Smooth muscle cell (in vitro differentiated cells): ENCODE results near the gene EMC9. TPM values are rescaled to one million over a fixed set of nuclear protein-coding genes. Genes with fewer than 3 reads are reported as not detected.
A peak's percentile ranks its signal among the peaks of the same experiment; 100 is the strongest.

Experiments
- DNase-seq: peaks from one replicate; lab custom pipeline; 2025; ENCODE audit not compliant: unreplicated experiment; lab: John Stamatoyannopoulos, UW
- H2AFZ ChIP-seq: fragments of 200-600 bp; sonication (generic); 2 replicates; pipeline ENCODE4 v1.6.0; 2016; ENCODE audit warnings: antibody characterized with exemption, low read depth, mild to moderate bottlenecking
- H3F3A ChIP-seq: fragments of 200-600 bp; sonication (generic); 2 replicates; pipeline ENCODE4 v1.6.0; 2017; ENCODE audit warnings: antibody characterized with exemption, low read depth
- H3K27ac ChIP-seq: fragments of 200-600 bp; sonication (generic); 2 replicates; pipeline ENCODE4 v1.5.1; 2016; ENCODE audit warnings: low read depth, mild to moderate bottlenecking
- H3K27me3 ChIP-seq: fragments of 200-600 bp; sonication (generic); 2 replicates; pipeline ENCODE4 v1.6.1; 2016; ENCODE audit warnings: low read depth, mild to moderate bottlenecking
- H3K36me3 ChIP-seq: fragments of 200-600 bp; sonication (generic); 2 replicates; pipeline ENCODE4 v1.5.1; 2016; ENCODE audit warnings: low read depth
- H3K4me1 ChIP-seq: fragments of 200-600 bp; sonication (generic); 2 replicates; pipeline ENCODE4 v1.5.1; 2016; ENCODE audit warnings: low read depth
- H3K4me2 ChIP-seq: fragments of 200-600 bp; sonication (generic); 2 replicates; pipeline ENCODE4 v1.6.0; 2016; ENCODE audit warnings: mild to moderate bottlenecking
- H3K4me3 ChIP-seq: fragments of 200-600 bp; sonication (generic); 2 replicates; pipeline ENCODE4 v1.5.1; 2016; ENCODE audit warnings: mild to moderate bottlenecking
- H3K79me2 ChIP-seq: fragments of 200-600 bp; sonication (generic); 2 replicates; pipeline ENCODE4 v1.6.0; 2016; ENCODE audit warnings: low read depth, mild to moderate bottlenecking
- H3K9ac ChIP-seq: fragments of 200-600 bp; sonication (generic); 2 replicates; pipeline ENCODE4 v1.6.0; 2016; ENCODE audit warnings: low read depth
- H3K9me3 ChIP-seq: fragments of 200-600 bp; sonication (generic); replicated peaks from 2 replicates; pipeline ENCODE4 v1.5.1; 2016; ENCODE audit warnings: low read depth
- H4K20me1 ChIP-seq: fragments of 200-600 bp; sonication (generic); 2 replicates; pipeline ENCODE4 v1.6.0; 2016; ENCODE audit warnings: low read depth
- CTCF ChIP-seq: fragments of 200-600 bp; sonication (generic); IDR thresholded peaks from 2 replicates; pipeline ENCODE4 v1.5.1; 2017; ENCODE audit warnings: borderline replicate concordance, mild to moderate bottlenecking, antibody characterized with exemption; ENCODE audit not compliant: insufficient read depth, poor library complexity, severe bottlenecking
- WGBS: methylation state at CpG from one replicate; pipeline ENCODE4 v1.1.7; 2016; ENCODE audit warnings: low lambda C conversion rate; 5-methylcytosine and 5-hydroxymethylcytosine counted together
- microRNA-seq: library from miRNA; unstranded; fragments of <30 nt; microRNA quantifications from one replicate; pipeline ENCODE4, GENCODE V29; 2016; ENCODE audit warnings: borderline number of aligned reads
- polyA plus RNA-seq: library from polyadenylated mRNA; unstranded; fragments of >200 nt; fragmentation: Nextera tagmentation; extraction: Ambion mirVana; gene quantifications from 2 replicates; pipeline ENCODE4 v1.2.1, GENCODE V29; 2016
- small RNA-seq: library from RNA; depleted of rRNA; stranded (forward); fragments of <200 nt; gene quantifications from one replicate; pipeline ENCODE3, GENCODE V24; 2014
- total RNA-seq: library from RNA; depleted of rRNA; stranded (reverse); fragments of >200 nt; gene quantifications from 2 replicates; pipeline ENCODE4 v1.2.3, GENCODE V29; 2014

Gene EMC9
- total and polyA plus RNA-seq, 2 experiments from 2014 or later = 6.3 to 11.9 TPM

GRCh38 chr14:24092505-24093206 is 48.7 kb downstream of the EMC9 start:
- no peak overlapping the region for H3K4me2 ChIP-seq
- H3K27ac ChIP-seq = no peak overlapping the region
- WGBS = 84% methylated on average over 4 of the region's 4 CpGs
- no peak overlapping the region for H2AFZ ChIP-seq
- TF ChIP-seq CTCF = no peak
- H3K36me3 ChIP-seq = no peaks in the 10 kb centered on the region
- no peaks in the 10 kb centered on the region for H3K9me3 ChIP-seq
- no peaks in the 10 kb centered on the region for H4K20me1 ChIP-seq
- H3K27me3 ChIP-seq = no peaks in the 10 kb centered on the region
- no peaks in the 10 kb centered on the region for H3F3A ChIP-seq
- no peak for DNase-seq
- peaks cover 15% of the 10 kb centered on the region for H3K79me2 ChIP-seq
- H3K9ac ChIP-seq = no peak overlapping the region
- H3K4me1 ChIP-seq = peaks cover 9% of the 10 kb centered on the region
- no peak overlapping the region for H3K4me3 ChIP-seq

GRCh38 chr14:24092110-24092504 is 49.3 kb downstream of the EMC9 start:
- H3K9ac ChIP-seq = no peak overlapping the region
- no peak overlapping the region for H3K4me3 ChIP-seq
- no peak for TF ChIP-seq CTCF
- H3K79me2 ChIP-seq = peaks cover 15% of the 10 kb centered on the region
- peaks cover 9% of the 10 kb centered on the region for H3K4me1 ChIP-seq
- no peaks in the 10 kb centered on the region for H4K20me1 ChIP-seq
- H3K27me3 ChIP-seq = no peaks in the 10 kb centered on the region
- H3K9me3 ChIP-seq = no peaks in the 10 kb centered on the region
- no peaks in the 10 kb centered on the region for H3K36me3 ChIP-seq
- H3K4me2 ChIP-seq = no peak overlapping the region
- H3F3A ChIP-seq = no peaks in the 10 kb centered on the region
- H2AFZ ChIP-seq = no peak overlapping the region
- DNase-seq = no peak
- no peak overlapping the region for H3K27ac ChIP-seq

GRCh38 chr14:24089890-24090289 is 51.5 kb downstream of the EMC9 start:
- H3K4me2 ChIP-seq = no peak overlapping the region
- TF ChIP-seq CTCF = no peak
- H3K27me3 ChIP-seq = no peaks in the 10 kb centered on the region
- WGBS = 89% methylated on average over 5 of the region's 6 CpGs
- no peak overlapping the region for H2AFZ ChIP-seq
- no peak overlapping the region for H3K9ac ChIP-seq
- no peaks in the 10 kb centered on the region for H3F3A ChIP-seq
- H3K27ac ChIP-seq = no peak overlapping the region
- no peaks in the 10 kb centered on the region for H3K36me3 ChIP-seq
- no peaks in the 10 kb centered on the region for H4K20me1 ChIP-seq
- DNase-seq = no peak
- H3K4me3 ChIP-seq = no peak overlapping the region
- peaks cover 4% of the 10 kb centered on the region for H3K4me1 ChIP-seq
- no peaks in the 10 kb centered on the region for H3K79me2 ChIP-seq
- no peaks in the 10 kb centered on the region for H3K9me3 ChIP-seq

Small RNAs within 50 kb of the gene (microRNA-seq; reads per million reads assigned to microRNA genes)
- gene MIR7703 = not detected

Small RNAs within 50 kb of the gene (small RNA-seq; reads per million reads assigned to genes)
- gene AL136295.4 (0.11 reads per million), gene IPO4 (0.42 reads per million, percentile 13 among the genes with 10 or more reads in this experiment), gene IRF9 (0.82 reads per million, percentile 26 among the genes with 10 or more reads in this experiment), gene RNA5SP383 (0.21 reads per million)

Other genes with a start within 250 kb of the EMC9 start
Only the 30 nearest of the 31 such genes appear.
- gene DHRS4, start 187.8 kb downstream of the EMC9 start, total RNA-seq = 16.7 and 33.1 TPM in 2 replicates
- gene DHRS4, start 187.8 kb downstream of the EMC9 start, polyA plus RNA-seq = 30.9 and 37.4 TPM in 2 replicates
- gene DHRS4L2, start 152.7 kb downstream of the EMC9 start, total RNA-seq = 8.2 and 10.6 TPM in 2 replicates
- 21.5 and 26.0 TPM in 2 replicates for gene DHRS4L2, start 152.7 kb downstream of the EMC9 start, polyA plus RNA-seq
- gene CARMIL3, start 89.6 kb downstream of the EMC9 start, total RNA-seq = 0.04 TPM in 1 of 2 replicates, not detected in the other
- 0.11 TPM in 1 of 2 replicates, not detected in the other for gene CARMIL3, start 89.6 kb downstream of the EMC9 start, polyA plus RNA-seq
- gene CPNE6, start 70.0 kb downstream of the EMC9 start, total RNA-seq = not detected in 2 replicates
- not detected in 2 replicates for gene CPNE6, start 70.0 kb downstream of the EMC9 start, polyA plus RNA-seq
- 21.5 and 25.6 TPM in 2 replicates for gene PCK2, start 47.3 kb downstream of the EMC9 start, total RNA-seq
- 40.4 and 46.1 TPM in 2 replicates for gene PCK2, start 47.3 kb downstream of the EMC9 start, polyA plus RNA-seq
- gene DCAF11, start 26.8 kb downstream of the EMC9 start, total RNA-seq = 43.6 and 46.1 TPM in 2 replicates
- 31.8 and 39.3 TPM in 2 replicates for gene DCAF11, start 26.8 kb downstream of the EMC9 start, polyA plus RNA-seq
- 0.18 and 1.9 TPM in 2 replicates for gene NRL, start 26.6 kb downstream of the EMC9 start, total RNA-seq
- 1.3 and 2.6 TPM in 2 replicates for gene NRL, start 26.6 kb downstream of the EMC9 start, polyA plus RNA-seq
- gene FITM1, start 10.9 kb downstream of the EMC9 start, total RNA-seq = 2.7 TPM in 1 of 2 replicates, not detected in the other
- gene FITM1, start 10.9 kb downstream of the EMC9 start, polyA plus RNA-seq = 0.31 and 1.1 TPM in 2 replicates
- 41.4 and 49.4 TPM in 2 replicates for gene PSME1, start 5.4 kb downstream of the EMC9 start, total RNA-seq
- 94.1 and 114 TPM in 2 replicates for gene PSME1, start 5.4 kb downstream of the EMC9 start, polyA plus RNA-seq
- 40.7 and 53.2 TPM in 2 replicates for gene PSME2, start 5.0 kb upstream of the EMC9 start, total RNA-seq
- 164 and 166 TPM in 2 replicates for gene PSME2, start 5.0 kb upstream of the EMC9 start, polyA plus RNA-seq
- 39.3 and 74.8 TPM in 2 replicates for gene RNF31, start 5.9 kb upstream of the EMC9 start, total RNA-seq
- gene RNF31, start 5.9 kb upstream of the EMC9 start, polyA plus RNA-seq = 23.3 and 25.4 TPM in 2 replicates
- gene IRF9, start 19.7 kb upstream of the EMC9 start, total RNA-seq = 38.2 and 42.7 TPM in 2 replicates
- 42.0 and 58.3 TPM in 2 replicates for gene IRF9, start 19.7 kb upstream of the EMC9 start, polyA plus RNA-seq
- gene REC8, start 30.5 kb upstream of the EMC9 start, total RNA-seq = 5.7 and 9.3 TPM in 2 replicates
- gene REC8, start 30.5 kb upstream of the EMC9 start, polyA plus RNA-seq = 16.8 and 26.7 TPM in 2 replicates
- 14.7 and 82.6 TPM in 2 replicates for gene IPO4, start 47.2 kb upstream of the EMC9 start, total RNA-seq
- 20.5 and 26.6 TPM in 2 replicates for gene IPO4, start 47.2 kb upstream of the EMC9 start, polyA plus RNA-seq
- 66.6 and 72.1 TPM in 2 replicates for gene TM9SF1, start 53.9 kb upstream of the EMC9 start, total RNA-seq
- 86.5 and 95.8 TPM in 2 replicates for gene TM9SF1, start 53.9 kb upstream of the EMC9 start, polyA plus RNA-seq
- 0.85 TPM in 1 of 2 replicates, not detected in the other for gene TSSK4, start 64.1 kb upstream of the EMC9 start, total RNA-seq
- 0.89 and 1.3 TPM in 2 replicates for gene TSSK4, start 64.1 kb upstream of the EMC9 start, polyA plus RNA-seq
- 29.7 and 32.5 TPM in 2 replicates for gene CHMP4A, start 71.9 kb upstream of the EMC9 start, total RNA-seq
- gene CHMP4A, start 71.9 kb upstream of the EMC9 start, polyA plus RNA-seq = 46.8 and 63.9 TPM in 2 replicates
- 31.0 and 33.0 TPM in 2 replicates for gene MDP1, start 74.5 kb upstream of the EMC9 start, total RNA-seq
- 36.8 and 42.3 TPM in 2 replicates for gene MDP1, start 74.5 kb upstream of the EMC9 start, polyA plus RNA-seq
- gene NEDD8, start 90.8 kb upstream of the EMC9 start, total RNA-seq = 209 and 211 TPM in 2 replicates
- gene NEDD8, start 90.8 kb upstream of the EMC9 start, polyA plus RNA-seq = 375 and 432 TPM in 2 replicates
- gene GMPR2, start 91.3 kb upstream of the EMC9 start, total RNA-seq = 38.8 and 65.0 TPM in 2 replicates
- 43.4 and 55.9 TPM in 2 replicates for gene GMPR2, start 91.3 kb upstream of the EMC9 start, polyA plus RNA-seq
- 27.9 and 38.8 TPM in 2 replicates for gene TINF2, start 101.0 kb upstream of the EMC9 start, total RNA-seq
- 43.6 and 52.5 TPM in 2 replicates for gene TINF2, start 101.0 kb upstream of the EMC9 start, polyA plus RNA-seq
- gene TGM1, start 121.6 kb upstream of the EMC9 start, total RNA-seq = 4.1 and 13.6 TPM in 2 replicates
- 1.6 and 7.7 TPM in 2 replicates for gene TGM1, start 121.6 kb upstream of the EMC9 start, polyA plus RNA-seq
- 15.4 and 18.5 TPM in 2 replicates for gene RABGGTA, start 130.0 kb upstream of the EMC9 start, total RNA-seq
- gene RABGGTA, start 130.0 kb upstream of the EMC9 start, polyA plus RNA-seq = 33.4 and 38.2 TPM in 2 replicates
- 22.5 and 23.3 TPM in 2 replicates for gene DHRS1, start 158.2 kb upstream of the EMC9 start, total RNA-seq
- 25.2 and 27.4 TPM in 2 replicates for gene DHRS1, start 158.2 kb upstream of the EMC9 start, polyA plus RNA-seq
- 9.3 and 11.2 TPM in 2 replicates for gene NOP9, start 158.3 kb upstream of the EMC9 start, total RNA-seq
- 2.7 and 3.3 TPM in 2 replicates for gene NOP9, start 158.3 kb upstream of the EMC9 start, polyA plus RNA-seq
- gene CIDEB, start 166.4 kb upstream of the EMC9 start, total RNA-seq = not detected in 2 replicates
- 0.58 TPM in 1 of 2 replicates, not detected in the other for gene CIDEB, start 166.4 kb upstream of the EMC9 start, polyA plus RNA-seq
- 2.8 and 6.9 TPM in 2 replicates for gene LTB4R2, start 168.5 kb upstream of the EMC9 start, total RNA-seq
- gene LTB4R2, start 168.5 kb upstream of the EMC9 start, polyA plus RNA-seq = 0.70 and 2.4 TPM in 2 replicates
- 2.7 and 2.8 TPM in 2 replicates for gene LTB4R, start 169.9 kb upstream of the EMC9 start, total RNA-seq
- 1.6 and 3.2 TPM in 2 replicates for gene LTB4R, start 169.9 kb upstream of the EMC9 start, polyA plus RNA-seq
- gene ADCY4, start 193.5 kb upstream of the EMC9 start, total RNA-seq = 0.13 and 0.45 TPM in 2 replicates
- 0.66 TPM in 1 of 2 replicates, not detected in the other for gene ADCY4, start 193.5 kb upstream of the EMC9 start, polyA plus RNA-seq
- 1.3 and 1.6 TPM in 2 replicates for gene RIPK3, start 198.4 kb upstream of the EMC9 start, total RNA-seq
- gene RIPK3, start 198.4 kb upstream of the EMC9 start, polyA plus RNA-seq = 1.2 TPM in 1 of 2 replicates, not detected in the other